SH-SY5Y (cell line): Measurements from ENCODE around the gene ABCB8.

ENCODE experiments used
- GATA2 ChIP-seq: IDR thresholded peaks from 2 replicates; pipeline ENCODE4 v1.6.1; 2011; ENCODE audit warnings: mild to moderate bottlenecking, low read depth, low read length
- GATA3 ChIP-seq: IDR thresholded peaks from 2 replicates; pipeline ENCODE4 v1.6.1; 2011; ENCODE audit warnings: low read depth, mild to moderate bottlenecking, low read length, moderate library complexity

Gene ABCB8

DNA sequence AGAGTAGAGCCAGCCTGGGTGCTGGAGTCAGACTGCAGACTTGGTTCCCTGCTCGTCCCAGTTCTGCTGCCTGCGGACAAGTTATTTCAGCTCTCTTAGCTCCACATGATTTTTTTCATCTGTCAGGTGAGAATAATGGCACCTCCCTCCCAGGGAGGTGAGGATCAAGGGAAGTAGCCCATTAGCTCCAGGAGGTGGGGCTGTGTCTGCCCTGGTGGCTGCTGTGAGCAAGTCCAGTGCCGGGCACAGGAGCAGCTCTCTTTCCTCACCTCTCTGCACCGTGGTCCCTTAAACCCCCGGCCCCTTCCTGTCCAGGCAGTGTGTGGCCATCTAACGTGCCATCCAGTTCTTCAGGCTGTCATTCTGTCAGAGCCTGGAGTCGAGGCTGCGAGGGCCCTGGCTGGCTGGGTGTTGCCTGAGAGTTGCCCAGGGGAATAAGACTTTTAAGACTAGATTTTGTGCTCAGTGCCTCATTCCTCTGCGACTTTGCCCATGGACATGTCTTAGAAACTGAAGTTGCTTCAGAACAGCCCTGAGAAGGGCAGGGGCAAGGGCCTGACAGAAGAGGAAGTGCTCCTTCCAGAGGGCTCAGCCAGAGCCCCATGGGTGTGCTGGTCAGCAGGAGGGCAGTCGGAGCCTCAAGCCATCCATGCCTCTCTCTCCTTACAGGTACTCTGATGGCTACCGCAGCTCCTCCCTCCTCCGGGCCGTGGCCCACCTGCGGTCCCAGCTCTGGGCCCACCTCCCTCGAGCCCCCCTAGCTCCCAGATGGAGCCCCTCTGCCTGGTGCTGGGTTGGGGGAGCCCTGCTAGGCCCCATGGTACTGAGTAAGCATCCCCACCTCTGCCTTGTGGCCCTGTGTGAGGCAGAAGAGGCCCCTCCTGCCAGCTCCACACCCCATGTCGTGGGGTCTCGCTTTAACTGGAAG lies 5.0 kb downstream of the ABCB8 start:
- no peak for TF ChIP-seq GATA2

- no peak for TF ChIP-seq GATA3
- TF ChIP-seq GATA2 = no peak
These were observed 5.6 kb downstream of the ABCB8 start for GRCh38 chr7:151033864-151034249.

GRCh38 chr7:151034312-151035025 lies 6.2 kb downstream of the ABCB8 start:
- TF ChIP-seq GATA2 = no peak
- no peak for TF ChIP-seq GATA3

- TF ChIP-seq GATA2 = no peak
- no peak for TF ChIP-seq GATA3
These were observed 6.9 kb downstream of the ABCB8 start for GRCh38 chr7:151035026-151035717.

DNA sequence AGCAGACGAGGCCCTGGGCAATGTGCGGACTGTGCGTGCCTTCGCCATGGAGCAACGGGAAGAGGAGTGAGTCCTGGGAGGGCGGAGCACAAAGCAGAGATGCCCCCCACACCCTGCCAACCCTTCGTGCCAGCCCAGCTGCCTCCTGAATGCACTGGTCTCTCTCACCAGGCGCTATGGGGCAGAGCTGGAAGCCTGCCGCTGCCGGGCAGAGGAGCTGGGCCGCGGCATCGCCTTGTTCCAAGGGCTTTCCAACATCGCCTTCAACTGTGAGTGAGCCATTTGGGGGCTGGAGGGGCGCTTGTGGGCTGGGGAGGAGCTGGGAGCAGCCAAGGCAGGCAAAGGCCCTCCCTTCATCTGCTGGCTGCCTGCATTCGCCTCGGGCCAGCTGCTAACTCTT lies 7.7 kb downstream of the ABCB8 start:
- TF ChIP-seq GATA3 (no peak), GATA2 (no peak)

- TF ChIP-seq GATA3 (no peak), GATA2 (peak; percentile 23; the same call in 1 of the 2 replicates)
These were observed 10.9 kb downstream of the ABCB8 start for GRCh38 chr7:151038951-151039849.

DNA sequence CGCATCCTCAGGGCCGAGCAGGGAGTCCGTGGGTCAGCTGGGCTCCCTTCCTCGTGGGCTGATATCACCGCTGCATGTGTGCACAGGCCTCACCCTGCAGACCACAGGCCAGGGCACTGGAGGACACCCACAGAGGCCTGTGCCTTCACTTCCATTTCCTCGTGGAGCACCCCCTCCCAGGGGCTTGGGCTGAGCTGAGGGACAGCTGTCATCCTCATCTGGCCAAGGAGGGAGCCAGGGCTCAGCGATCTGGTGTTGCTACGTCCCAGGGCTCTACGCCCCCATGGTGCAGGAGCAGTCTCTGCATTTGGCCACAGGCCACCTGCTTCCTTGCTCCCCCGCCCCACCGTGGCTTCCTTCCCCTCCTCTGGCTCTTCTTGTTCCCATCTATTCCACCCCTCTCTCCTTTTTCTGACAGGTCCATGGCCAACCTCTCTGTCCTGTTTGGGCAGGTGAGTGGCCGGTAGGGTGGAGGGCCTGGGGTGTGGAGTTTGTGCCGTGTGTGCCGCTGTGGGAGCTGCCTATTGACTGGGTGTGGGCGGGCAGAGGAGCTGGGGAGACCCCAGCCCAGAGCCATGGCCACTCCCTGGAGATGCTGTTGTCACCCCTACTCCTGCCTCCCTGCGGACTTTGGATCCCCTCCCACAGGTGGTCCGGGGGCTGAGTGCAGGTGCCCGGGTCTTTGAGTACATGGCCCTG lies 11.7 kb downstream of the ABCB8 start:
- no peak for TF ChIP-seq GATA2
- TF ChIP-seq GATA3 = no peak

DNA sequence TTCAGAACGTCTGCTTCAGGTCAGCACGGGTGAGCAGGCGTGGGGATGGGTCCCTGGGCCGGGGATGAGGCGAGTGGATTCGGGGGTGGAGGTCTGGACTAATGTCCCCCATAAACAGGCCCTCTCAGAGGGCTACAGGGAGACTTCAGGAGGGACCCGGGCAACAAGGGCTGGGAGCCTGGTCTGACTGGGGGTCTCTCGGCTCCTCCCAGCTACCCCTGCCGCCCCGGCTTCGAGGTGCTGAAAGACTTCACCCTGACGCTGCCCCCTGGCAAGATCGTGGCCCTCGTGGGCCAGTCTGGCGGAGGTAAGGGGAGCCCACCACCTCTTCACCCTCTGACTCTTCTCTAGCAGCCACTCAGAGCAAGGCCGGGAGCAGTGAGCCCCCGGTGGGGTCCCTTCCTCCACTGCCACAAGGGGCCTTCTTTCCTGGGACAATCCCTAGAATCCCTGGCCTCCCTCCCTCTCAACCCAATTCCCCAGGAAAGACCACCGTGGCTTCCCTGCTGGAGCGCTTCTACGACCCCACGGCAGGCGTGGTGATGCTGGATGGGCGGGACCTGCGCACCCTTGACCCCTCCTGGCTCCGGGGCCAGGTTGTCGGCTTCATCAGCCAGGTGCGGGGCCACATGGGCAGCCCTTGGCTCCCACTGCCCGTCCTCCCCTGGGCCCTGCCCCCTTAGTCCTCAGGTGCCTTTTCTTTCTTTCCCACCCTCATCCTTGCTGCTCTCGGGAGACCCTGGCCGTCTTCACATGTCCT lies 12.5 kb downstream of the ABCB8 start:
- TF ChIP-seq GATA2 = no peak
- TF ChIP-seq GATA3 = no peak

- TF ChIP-seq GATA3 (no peak), GATA2 (no peak)
These were observed 15.7 kb downstream of the ABCB8 start for GRCh38 chr7:151043959-151044358.

DNA sequence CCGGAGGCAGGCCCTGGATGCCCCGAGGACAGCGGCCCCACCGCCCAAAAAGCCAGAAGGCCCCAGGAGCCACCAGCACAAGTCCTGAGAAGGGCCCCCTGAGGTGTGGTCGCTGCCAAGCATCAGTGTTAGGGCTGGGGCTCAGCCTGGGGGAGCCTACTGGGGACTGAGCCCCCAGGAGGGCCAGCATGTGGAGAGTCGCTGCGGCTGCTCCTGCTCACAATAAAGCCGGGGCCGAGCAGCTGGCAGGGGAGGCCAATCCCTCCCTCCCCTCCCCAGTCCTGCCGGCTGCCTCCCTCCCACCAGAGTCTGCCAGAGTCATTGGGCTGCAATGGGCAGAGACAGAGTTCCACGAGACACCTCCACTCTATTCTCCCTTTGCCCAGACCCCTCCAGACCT lies 17.0 kb downstream of the ABCB8 start:
- TF ChIP-seq GATA3 = no peak
- TF ChIP-seq GATA2 = no peak

GRCh38 chr7:151045967-151046366 lies 17.7 kb downstream of the ABCB8 start:
- no peak for TF ChIP-seq GATA3
- no peak for TF ChIP-seq GATA2

DNA sequence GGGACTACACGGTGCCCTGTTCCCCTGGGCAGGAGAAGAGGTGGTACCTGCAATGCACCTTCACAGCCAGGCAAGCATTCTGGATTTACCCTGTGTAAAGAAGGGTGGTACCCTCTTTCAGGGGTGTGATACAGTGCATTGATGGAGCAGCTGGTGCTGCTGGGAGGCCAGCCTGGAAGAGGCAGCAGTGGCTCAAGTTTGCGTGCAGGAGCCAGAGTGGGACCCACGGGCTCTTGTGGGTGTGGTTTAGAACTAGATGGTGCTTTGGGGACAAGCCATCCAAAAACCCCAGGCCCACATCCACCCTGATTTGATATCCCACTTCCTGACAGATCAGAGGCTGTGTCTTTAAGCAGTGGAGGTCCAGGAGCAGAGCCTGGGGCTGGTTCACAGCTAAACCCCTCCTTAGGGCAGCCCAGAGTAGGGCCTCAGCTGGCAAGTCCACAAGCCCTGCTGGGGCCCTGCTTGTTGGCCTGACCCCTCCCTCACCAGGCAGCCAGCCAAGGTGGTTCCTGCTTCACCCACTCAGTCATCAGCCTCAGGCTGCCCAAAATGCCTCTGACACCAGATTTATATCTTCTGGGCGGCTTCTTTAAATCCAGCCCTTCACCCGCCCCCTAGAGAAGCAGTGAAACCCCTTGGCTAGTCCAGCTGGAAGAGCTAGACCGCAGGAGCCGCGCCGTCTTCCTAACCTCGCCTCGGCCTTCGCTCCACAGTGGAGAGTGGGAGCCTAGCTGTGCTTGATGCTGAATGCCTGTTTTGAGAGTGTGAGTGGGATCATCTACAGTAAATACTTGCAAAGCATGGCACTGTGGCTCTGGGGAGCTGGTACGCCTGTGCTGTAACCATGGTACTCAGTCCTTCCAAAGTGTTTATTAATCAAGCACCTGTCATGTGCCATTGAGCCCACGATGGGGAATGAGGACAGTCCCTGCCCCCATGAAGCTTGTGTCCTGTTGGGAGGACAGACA lies 18.6 kb downstream of the ABCB8 start:
- peak; percentile 61 for TF ChIP-seq GATA2
- TF ChIP-seq GATA3 = no peak
